ENCODE results near the gene RPLP1.
A peak's percentile ranks its signal among the peaks of the same experiment; 100 is the strongest.
"Not testable (repeated sequence)": the region's sequence is repeated elsewhere in the genome, so short reads cannot be mapped to it uniquely, and the experiment has no call there.

RPLP1 gene

DNA sequence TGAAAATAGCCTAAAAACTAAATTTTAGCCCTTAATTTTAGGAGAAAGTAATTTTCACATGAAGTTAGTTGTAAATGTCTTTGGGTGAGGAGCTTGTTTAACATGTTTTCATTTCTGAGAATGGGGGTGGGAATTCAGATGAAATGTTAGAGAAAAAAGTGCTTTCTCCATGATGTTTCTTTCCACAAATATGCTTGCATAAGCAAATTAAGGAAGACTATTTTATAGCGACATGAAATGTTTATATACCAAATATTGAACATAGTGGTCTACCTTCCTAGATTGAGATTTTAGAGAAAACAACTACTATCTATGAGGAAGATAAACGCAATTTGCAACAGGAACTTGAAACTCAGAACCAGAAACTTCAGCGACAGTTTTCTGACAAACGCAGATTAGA lies 13.0 kb upstream of the RPLP1 start:
- Histone ChIP-seq H3K27ac (ENCODE audit: low read depth, low read length) (no peak overlapping the region), H3K4me1 (ENCODE audit: control insufficient read depth, insufficient read depth, low read length, unreplicated experiment) (peaks cover 7% of the 10 kb centered on the region), H2AFZ (ENCODE audit: low read length, unreplicated experiment) (no peak overlapping the region), H3K27me3 (ENCODE audit: insufficient read depth, low read length) (no peaks in the 10 kb centered on the region), H3K4me3 (ENCODE audit: low read depth, low read length) (no peak overlapping the region), H3K79me2 (ENCODE audit: control insufficient read depth, insufficient read depth, low read length, unreplicated experiment) (no peaks in the 10 kb centered on the region), H3K36me3 (ENCODE audit: insufficient read depth, low read length) (peaks cover 48% of the 10 kb centered on the region)

DNA sequence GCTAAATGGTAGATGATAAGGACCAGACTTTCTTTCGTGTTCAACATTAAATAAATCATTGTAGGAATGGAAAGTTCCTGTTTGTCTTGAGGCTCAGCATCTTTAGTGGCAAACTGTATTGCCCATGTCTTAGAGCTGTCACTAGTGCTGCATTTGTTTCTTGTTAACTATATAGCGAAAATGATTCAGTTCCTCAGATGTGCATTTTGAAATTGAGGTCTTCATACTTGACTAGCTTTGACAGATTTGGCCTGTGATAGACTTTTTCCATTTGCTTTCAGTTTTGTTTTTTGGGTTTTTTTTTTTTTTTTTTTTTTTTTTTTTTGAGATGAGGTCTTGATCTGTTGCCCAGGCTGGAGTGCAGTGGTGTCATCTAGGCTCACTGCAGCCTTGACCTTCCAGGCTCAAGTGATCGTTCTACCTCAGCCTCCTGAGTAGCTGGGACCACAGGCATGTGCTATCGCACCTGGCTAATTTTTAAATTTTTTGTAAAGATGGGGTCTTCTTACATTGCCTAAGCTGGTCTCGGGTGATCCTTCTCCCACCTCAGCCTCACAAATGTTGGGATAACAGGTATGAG lies 9.5 kb upstream of the RPLP1 start:
- Histone ChIP-seq H3K27ac (ENCODE audit: low read depth, low read length) (no peak overlapping the region), H3K36me3 (ENCODE audit: insufficient read depth, low read length) (peaks cover 40% of the 10 kb centered on the region), H3K27me3 (ENCODE audit: insufficient read depth, low read length) (no peaks in the 10 kb centered on the region)

DNA sequence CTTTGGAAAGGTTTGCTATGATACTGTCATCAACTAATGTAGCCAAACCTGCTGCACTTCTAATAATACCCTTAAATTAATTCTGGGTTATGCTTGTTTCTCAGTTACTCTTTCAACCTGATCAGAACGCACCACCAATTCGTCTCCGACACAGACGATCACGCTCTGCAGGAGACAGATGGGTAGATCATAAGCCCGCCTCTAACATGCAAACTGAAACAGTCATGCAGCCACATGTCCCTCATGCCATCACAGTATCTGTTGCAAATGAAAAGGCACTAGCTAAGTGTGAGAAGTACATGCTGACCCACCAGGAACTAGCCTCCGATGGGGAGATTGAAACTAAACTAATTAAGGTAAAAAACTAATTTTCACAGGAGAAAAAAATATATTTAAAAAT lies 7.9 kb upstream of the RPLP1 start:
- H3K79me2 ChIP-seq (ENCODE audit: control insufficient read depth, insufficient read depth, low read length, unreplicated experiment), result no peaks in the 10 kb centered on the region
- H3K27ac ChIP-seq (ENCODE audit: low read depth, low read length), result no peak overlapping the region
- H3K4me3 ChIP-seq (ENCODE audit: low read depth, low read length), result no peak overlapping the region
- no peak overlapping the region for H2AFZ ChIP-seq (ENCODE audit: low read length, unreplicated experiment)
- H3K4me1 ChIP-seq (ENCODE audit: control insufficient read depth, insufficient read depth, low read length, unreplicated experiment), result peaks cover 6% of the 10 kb centered on the region
- H3K36me3 ChIP-seq (ENCODE audit: insufficient read depth, low read length), result peaks cover 37% of the 10 kb centered on the region
- no peaks in the 10 kb centered on the region for H3K27me3 ChIP-seq (ENCODE audit: insufficient read depth, low read length)

More for the DNA sequence above, 9.5 kb upstream of the RPLP1 start:
- Histone ChIP-seq H3K79me2 (ENCODE audit: control insufficient read depth, insufficient read depth, low read length, unreplicated experiment) (no peaks in the 10 kb centered on the region), H2AFZ (ENCODE audit: low read length, unreplicated experiment) (no peak overlapping the region), H3K4me1 (ENCODE audit: control insufficient read depth, insufficient read depth, low read length, unreplicated experiment) (peaks cover 6% of the 10 kb centered on the region), H3K4me3 (ENCODE audit: low read depth, low read length) (0 out of 2 replicates have a peak overlapping the region, but pooled peaks have one; percentile 38)

DNA sequence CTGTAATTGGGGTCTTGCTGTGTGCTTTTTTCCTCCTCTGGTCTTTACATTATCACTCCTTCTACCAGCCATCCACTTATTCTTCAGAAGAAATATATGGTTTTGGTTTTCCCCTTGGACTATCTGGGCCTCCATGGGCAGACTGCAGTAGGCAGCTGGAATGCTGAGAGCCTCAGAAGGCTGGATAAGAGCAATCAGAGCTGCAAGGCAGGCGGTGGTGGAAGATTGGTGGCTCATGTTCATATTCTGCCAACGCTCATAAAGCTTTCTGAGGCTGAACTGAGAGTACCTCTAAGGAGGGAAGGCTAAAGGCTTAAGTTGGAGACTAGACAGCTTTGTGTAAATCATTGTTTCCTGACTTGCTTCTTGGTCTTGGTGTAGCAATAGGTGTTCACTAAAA lies 5.7 kb upstream of the RPLP1 start:
- no peak overlapping the region for H2AFZ ChIP-seq (ENCODE audit: low read length, unreplicated experiment)
- no peak overlapping the region for H3K4me3 ChIP-seq (ENCODE audit: low read depth, low read length)
- H3K79me2 ChIP-seq (ENCODE audit: control insufficient read depth, insufficient read depth, low read length, unreplicated experiment), result no peaks in the 10 kb centered on the region
- peaks cover 6% of the 10 kb centered on the region for H3K4me1 ChIP-seq (ENCODE audit: control insufficient read depth, insufficient read depth, low read length, unreplicated experiment)
- no peaks in the 10 kb centered on the region for H3K27me3 ChIP-seq (ENCODE audit: insufficient read depth, low read length)
- H3K36me3 ChIP-seq (ENCODE audit: insufficient read depth, low read length), result peaks cover 22% of the 10 kb centered on the region; the same call in 1 of the 2 replicates
- H3K27ac ChIP-seq (ENCODE audit: low read depth, low read length), result no peak overlapping the region

DNA sequence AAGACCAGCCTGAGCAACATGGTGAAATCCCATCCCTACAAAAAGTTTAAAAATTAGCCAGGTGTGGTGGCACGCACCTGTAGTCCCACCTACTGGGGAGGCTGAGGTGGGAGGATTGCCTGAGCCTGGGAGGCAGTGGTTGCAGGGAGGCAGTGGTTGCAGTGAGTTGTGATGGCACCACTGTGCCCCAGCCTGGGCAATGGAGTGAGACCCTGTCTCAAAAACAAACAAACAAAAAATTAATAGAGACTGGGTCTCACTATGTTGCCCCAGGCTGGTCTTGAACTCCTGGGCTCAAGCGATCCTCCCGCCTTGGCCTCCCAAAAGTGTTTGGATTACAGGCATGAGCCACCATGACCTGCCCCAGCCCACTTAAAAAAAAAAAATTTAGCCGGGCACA lies 2.4 kb upstream of the RPLP1 start:
- peaks cover 29% of the 10 kb centered on the region for H3K36me3 ChIP-seq (ENCODE audit: insufficient read depth, low read length)
- H3K27ac ChIP-seq (ENCODE audit: low read depth, low read length); H3K4me3 ChIP-seq (ENCODE audit: low read depth, low read length); H3K27me3 ChIP-seq (ENCODE audit: insufficient read depth, low read length); H2AFZ ChIP-seq (ENCODE audit: low read length, unreplicated experiment): not testable (repeated sequence)
- peaks cover 11% of the 10 kb centered on the region for H3K4me1 ChIP-seq (ENCODE audit: control insufficient read depth, insufficient read depth, low read length, unreplicated experiment)
- H3K79me2 ChIP-seq (ENCODE audit: control insufficient read depth, insufficient read depth, low read length, unreplicated experiment), result peaks cover 26% of the 10 kb centered on the region

DNA sequence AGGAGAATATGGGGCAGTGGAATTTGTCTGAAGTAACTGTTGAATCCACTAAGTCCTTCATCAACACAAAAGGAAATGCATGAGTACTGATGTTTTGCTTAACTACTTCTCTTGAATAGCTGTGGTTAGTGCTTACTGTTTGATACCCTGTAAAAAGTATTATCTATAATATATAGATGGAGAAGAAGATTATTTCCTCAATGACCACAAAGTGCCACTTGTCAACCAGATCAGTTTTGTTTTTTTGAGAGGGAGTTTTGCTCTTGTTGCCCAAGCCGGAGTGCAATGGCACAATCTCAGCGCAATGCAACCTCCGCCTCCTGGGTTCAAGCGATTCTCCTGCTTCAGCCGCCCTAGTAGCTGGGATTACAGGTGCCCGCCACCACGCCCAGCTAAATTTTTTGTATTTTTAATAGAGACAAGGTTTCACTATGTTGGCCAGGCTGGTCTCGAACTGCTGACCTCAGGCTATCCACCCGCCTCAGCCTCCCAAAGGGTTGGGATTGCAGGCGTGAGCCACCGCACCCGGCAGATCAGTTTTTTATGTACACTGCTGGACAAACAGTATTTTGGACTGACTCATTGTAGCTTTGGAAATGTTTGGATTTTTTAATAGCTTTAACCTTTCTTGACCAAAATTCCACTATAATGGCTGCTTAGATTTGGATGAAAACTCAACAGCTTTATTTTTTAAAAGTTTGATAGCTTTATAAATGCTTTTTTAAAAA lies 1.5 kb upstream of the RPLP1 start:
- H3K4me1 ChIP-seq (ENCODE audit: control insufficient read depth, insufficient read depth, low read length, unreplicated experiment), result peaks cover 20% of the 10 kb centered on the region
- H3K27ac ChIP-seq (ENCODE audit: low read depth, low read length), result peak overlapping the region; percentile 51; the same call in 1 of the 2 replicates
- H3K79me2 ChIP-seq (ENCODE audit: control insufficient read depth, insufficient read depth, low read length, unreplicated experiment), result peaks cover 35% of the 10 kb centered on the region
- H2AFZ ChIP-seq (ENCODE audit: low read length, unreplicated experiment), result no peak overlapping the region
- H3K27me3 ChIP-seq (ENCODE audit: insufficient read depth, low read length), result no peaks in the 10 kb centered on the region
- peaks cover 38% of the 10 kb centered on the region for H3K36me3 ChIP-seq (ENCODE audit: insufficient read depth, low read length)
- H3K4me3 ChIP-seq (ENCODE audit: low read depth, low read length), result no peak overlapping the region; the same call in 1 of the 2 replicates

DNA sequence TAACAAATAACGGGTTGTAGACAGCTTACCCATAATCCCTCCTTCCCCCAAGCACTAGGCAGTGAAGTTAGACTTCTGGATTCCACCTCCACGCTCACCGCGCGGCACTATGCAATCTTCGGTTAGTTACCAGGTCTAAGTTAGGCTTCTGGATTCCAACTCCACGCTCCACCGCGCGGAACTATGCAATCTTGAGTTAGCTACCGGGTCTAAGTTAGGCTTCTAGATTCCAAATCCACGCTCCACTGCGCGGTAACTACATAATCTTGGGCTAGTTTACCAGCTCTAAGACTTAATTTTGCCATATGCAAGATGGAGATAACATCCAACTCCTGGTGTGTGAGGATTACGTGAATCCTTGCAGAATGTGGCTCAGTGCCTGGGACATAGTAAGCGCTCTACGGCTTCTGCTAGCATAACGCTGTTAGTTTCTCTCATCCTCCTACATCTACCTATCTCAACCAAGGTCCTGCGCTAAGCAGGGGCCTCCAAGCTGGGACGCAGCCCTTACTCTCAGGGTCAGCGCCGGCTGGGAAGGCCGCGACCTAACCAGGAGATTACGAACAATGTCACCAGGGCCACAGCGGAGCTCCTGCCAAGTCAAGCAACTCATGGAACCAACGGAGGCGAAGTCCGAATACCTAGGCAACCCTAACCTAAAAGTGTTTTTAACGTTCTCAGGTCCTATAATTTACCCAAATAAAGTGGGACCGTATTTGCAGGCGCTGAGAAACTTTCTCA lies 497 bp upstream of the RPLP1 start:
- Histone ChIP-seq H3K79me2 (ENCODE audit: control insufficient read depth, insufficient read depth, low read length, unreplicated experiment) (peaks cover 39% of the 10 kb centered on the region), H2AFZ (ENCODE audit: low read length, unreplicated experiment) (peak overlapping the region; percentile 96), H3K27ac (ENCODE audit: low read depth, low read length) (peak overlapping the region; percentile 51), H3K36me3 (ENCODE audit: insufficient read depth, low read length) (peaks cover 40% of the 10 kb centered on the region), H3K27me3 (ENCODE audit: insufficient read depth, low read length) (no peaks in the 10 kb centered on the region), H3K4me1 (ENCODE audit: control insufficient read depth, insufficient read depth, low read length, unreplicated experiment) (peaks cover 28% of the 10 kb centered on the region), H3K4me3 (ENCODE audit: low read depth, low read length) (peak overlapping the region; percentile 81)

DNA sequence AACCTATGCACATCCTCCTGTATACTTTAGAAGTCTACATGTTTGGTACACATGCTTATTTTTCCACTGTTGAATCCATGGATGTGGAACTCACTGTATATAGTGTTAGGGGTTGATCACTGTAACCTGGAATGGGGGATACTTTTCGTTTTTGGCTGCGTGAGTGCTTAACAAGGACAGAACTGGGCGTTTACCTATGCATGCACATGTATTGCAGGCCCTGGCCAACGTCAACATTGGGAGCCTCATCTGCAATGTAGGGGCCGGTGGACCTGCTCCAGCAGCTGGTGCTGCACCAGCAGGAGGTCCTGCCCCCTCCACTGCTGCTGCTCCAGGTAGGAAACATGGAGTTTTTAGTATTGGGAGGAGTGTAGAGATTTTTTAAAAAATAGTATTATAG lies 2.3 kb downstream of the RPLP1 start:
- peaks cover 42% of the 10 kb centered on the region for H3K36me3 ChIP-seq (ENCODE audit: insufficient read depth, low read length)
- no peak overlapping the region for H3K27ac ChIP-seq (ENCODE audit: low read depth, low read length)
- H2AFZ ChIP-seq (ENCODE audit: low read length, unreplicated experiment), result no peak overlapping the region
- H3K27me3 ChIP-seq (ENCODE audit: insufficient read depth, low read length), result no peaks in the 10 kb centered on the region
- H3K79me2 ChIP-seq (ENCODE audit: control insufficient read depth, insufficient read depth, low read length, unreplicated experiment), result peaks cover 39% of the 10 kb centered on the region
- peak overlapping the region; percentile 81 for H3K4me3 ChIP-seq (ENCODE audit: low read depth, low read length)
- peaks cover 31% of the 10 kb centered on the region for H3K4me1 ChIP-seq (ENCODE audit: control insufficient read depth, insufficient read depth, low read length, unreplicated experiment)

DNA sequence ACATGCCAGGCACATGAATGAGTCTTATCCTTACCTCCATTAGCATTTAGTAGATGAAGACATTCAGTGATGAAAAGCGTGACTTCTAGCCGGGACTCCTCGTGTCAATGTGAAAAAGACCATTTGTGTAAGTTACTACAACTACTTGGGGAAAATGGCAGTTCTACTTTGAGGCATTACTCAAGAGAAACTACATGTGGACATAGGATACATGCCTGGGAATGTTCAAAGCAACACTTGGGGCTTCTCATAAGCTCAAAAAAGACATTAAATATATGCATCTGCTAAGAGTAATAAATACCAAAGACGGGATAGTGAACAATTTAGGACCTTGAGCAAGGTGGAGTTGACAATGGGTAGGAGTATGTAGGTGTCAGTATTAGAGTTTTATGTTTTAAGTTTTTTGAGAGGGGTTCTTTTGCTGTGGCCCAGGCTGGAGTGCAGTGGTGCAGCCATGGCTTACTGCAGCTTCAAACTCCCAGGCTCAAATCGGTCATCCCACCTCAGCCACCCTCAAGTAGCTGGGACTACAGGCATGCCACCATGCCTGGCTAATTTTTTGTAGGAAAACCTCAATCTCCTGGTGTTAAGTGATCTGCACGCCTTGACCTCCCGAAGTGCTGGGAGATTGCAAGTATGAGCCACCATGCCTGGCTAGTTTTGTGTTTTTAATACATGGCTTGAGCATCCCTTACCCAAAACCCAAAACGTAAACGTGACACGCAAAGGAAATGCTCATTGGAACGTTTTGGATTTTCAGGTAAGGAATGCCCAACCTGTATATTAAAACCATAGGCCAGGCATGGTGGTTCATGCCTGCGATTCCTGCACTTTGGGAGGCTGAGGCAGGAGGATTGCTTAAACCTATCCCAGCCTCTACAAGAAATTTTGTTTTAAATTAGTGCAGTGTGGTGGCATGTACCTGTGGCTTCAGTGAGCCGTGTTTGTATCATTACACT lies 3.9 kb downstream of the RPLP1 start:
- H3K27ac ChIP-seq (ENCODE audit: low read depth, low read length), result peak overlapping the region; percentile 25; the same call in 1 of the 2 replicates
- H2AFZ ChIP-seq (ENCODE audit: low read length, unreplicated experiment), result no peak overlapping the region
- peaks cover 42% of the 10 kb centered on the region for H3K36me3 ChIP-seq (ENCODE audit: insufficient read depth, low read length)
- H3K27me3 ChIP-seq (ENCODE audit: insufficient read depth, low read length), result no peaks in the 10 kb centered on the region
- peaks cover 39% of the 10 kb centered on the region for H3K79me2 ChIP-seq (ENCODE audit: control insufficient read depth, insufficient read depth, low read length, unreplicated experiment)
- H3K4me3 ChIP-seq (ENCODE audit: low read depth, low read length), result no peak overlapping the region
- peaks cover 31% of the 10 kb centered on the region for H3K4me1 ChIP-seq (ENCODE audit: control insufficient read depth, insufficient read depth, low read length, unreplicated experiment)
